T-helper 17 cell (primary cell): ENCODE results near the gene RGS14. TPM values are rescaled to one million over a fixed set of nuclear protein-coding genes. Genes with fewer than 3 reads are reported as not detected.

Experiments used
- ATAC-seq: fragments of 150-1000 bp; cut with Tn5 transposase; 2 replicates; pipeline ENCODE4 v1.10.0; 2021; ENCODE audit warnings: mild to moderate bottlenecking, moderate library complexity
- DNase-seq, 3 donors: peaks; one replicate each; pipeline versions ENCODE4 v3.0.0 to v3.0.0-alpha.2; 2020 to 2021
- H3K9me3 ChIP-seq: one replicate; pipeline ENCODE4 v1.7.0; 2013; ENCODE audit warnings: low read length, mild to moderate bottlenecking; ENCODE audit not compliant: control insufficient read depth, poor library complexity, severe bottlenecking
- H3K27ac Mint-ChIP-seq: one replicate; pipeline ENCODE4 v1.8.0; 2022; ENCODE audit warnings: mild to moderate bottlenecking, moderate library complexity, mixed read lengths
- H3K27me3 Mint-ChIP-seq: one replicate; pipeline ENCODE4 v1.8.0; 2022; ENCODE audit warnings: mixed read lengths
- H3K36me3 Mint-ChIP-seq: one replicate; pipeline ENCODE4 v1.8.0; 2022; ENCODE audit warnings: low read depth, mixed read lengths
- H3K4me1 Mint-ChIP-seq: one replicate; pipeline ENCODE4 v1.8.0; 2022; ENCODE audit warnings: mild to moderate bottlenecking, mixed read lengths
- H3K4me3 Mint-ChIP-seq: one replicate; pipeline ENCODE4 v1.8.0; 2022; ENCODE audit warnings: mild to moderate bottlenecking, moderate library complexity, mixed read lengths
- total RNA-seq, 4 donors: library from RNA in 2 of 4; stranded (reverse) in 2 of 4; gene quantifications; one replicate each; pipeline ENCODE4 v1.2.3 and lab custom pipeline; 2022 to 2026

The RGS14 gene
- total RNA-seq, 2 donors from 2014 or later = 76.7 to 110 TPM

DNA sequence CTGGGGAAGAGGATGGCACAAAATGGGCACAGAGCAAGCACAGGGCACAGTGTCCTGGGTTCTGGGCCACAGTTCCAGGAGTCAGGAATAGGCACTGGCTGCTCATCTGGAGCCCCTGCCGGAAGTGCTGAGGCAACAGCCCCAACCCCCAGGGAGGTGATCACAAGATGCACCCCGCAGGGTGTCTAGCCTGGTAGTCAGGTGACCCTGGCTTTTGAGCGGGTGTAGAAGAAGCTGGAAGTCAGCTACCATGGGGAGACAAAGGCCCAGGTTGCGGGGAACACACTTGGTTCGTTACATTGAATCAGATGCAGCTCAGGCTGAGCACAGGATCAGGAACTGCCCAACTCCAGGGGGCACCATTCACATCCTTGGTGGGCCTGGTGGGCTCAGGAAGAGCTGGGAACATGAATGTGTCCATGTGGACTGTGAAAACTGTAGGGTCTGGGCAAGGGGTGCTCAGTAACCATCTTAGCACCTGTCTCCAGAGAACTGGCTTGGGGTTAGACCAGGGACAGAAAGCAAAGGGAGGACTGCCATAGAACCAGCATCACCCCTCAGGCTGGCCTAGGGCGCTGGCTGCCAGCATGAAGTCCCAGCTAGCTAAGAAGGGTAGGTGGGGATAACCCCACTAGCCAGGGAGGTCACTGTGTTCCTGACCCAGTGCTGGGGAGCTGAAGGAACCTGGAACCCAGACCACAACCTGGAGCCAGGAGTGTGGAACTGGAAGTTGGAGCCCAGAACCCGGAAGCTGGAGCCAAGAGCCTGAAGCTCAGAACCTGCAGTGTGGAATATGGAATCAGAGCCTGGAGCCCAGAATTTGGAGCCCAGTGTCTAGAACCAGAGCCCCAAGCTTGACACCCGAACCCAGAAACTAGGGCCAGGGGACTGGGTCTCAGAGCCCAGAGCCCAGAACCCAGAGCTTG, 20.4 kb downstream of the RGS14 start:
- H3K4me1 Mint-ChIP-seq = peaks cover 38% of the 10 kb centered on the region
- H3K36me3 Mint-ChIP-seq = no peaks in the 10 kb centered on the region
- H3K27me3 Mint-ChIP-seq = no peaks in the 10 kb centered on the region
- no peak for ATAC-seq
- H3K4me3 Mint-ChIP-seq = no peak overlapping the region
- DNase-seq = no peak
- H3K9me3 ChIP-seq = no peaks in the 10 kb centered on the region
- H3K27ac Mint-ChIP-seq = peak overlapping the region; percentile 70

DNA sequence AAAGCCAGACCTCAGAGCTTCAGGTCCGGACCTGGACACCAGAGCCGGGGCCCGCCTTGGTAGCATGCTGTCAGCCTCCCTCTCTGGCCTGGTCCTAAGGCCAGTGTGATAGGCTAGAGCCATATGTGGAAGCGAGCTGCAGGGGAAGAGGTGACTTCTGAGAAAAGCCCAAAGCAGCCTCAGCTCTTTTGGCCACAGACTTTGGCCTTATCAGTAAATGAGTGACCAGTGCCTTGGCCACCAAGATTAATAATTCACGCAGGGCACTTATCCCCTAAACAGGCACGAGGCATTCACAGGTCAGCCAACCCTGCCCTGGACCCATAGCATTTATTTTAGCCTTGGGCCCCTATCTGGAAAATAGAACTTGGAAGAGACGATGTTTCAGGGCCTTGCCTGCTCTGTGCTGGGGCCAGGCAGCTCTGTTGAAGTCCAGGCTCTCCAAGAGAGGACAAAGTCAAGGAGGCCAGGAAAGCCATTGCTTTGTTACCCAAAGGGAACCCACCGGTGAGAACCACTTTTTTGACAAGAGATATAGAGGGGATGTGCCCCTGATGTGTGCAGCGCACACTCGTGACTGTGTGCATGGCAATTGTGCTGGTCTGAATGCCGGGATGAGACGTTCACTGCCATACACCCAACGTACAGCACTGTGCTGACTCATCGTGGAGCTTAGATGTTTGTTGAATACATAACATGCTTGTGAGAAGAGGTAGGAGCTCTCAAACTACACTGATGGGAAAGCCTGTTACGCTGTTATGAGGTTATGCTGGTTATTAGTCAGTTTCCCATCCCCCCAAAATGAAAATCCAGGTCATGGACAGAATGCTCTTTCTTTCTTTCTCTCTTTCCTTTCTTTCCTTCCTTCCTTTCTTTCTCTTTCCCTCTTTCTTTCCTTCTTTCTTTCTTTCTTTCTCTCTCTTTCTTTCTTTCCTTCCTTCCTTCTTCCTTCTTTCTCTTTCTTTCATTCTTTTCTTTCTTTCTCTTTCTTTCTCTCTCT, 21.5 kb downstream of the RGS14 start:
- Mint-ChIP-seq H3K27me3 (no peaks in the 10 kb centered on the region), H3K27ac (peak overlapping the region; percentile 77), H3K36me3 (no peaks in the 10 kb centered on the region), H3K4me1 (peaks cover 34% of the 10 kb centered on the region), H3K4me3 (peak overlapping the region; percentile 64)
- H3K9me3 ChIP-seq = no peaks in the 10 kb centered on the region
- DNase-seq (no peak), ATAC-seq (peak; percentile 90)

DNA sequence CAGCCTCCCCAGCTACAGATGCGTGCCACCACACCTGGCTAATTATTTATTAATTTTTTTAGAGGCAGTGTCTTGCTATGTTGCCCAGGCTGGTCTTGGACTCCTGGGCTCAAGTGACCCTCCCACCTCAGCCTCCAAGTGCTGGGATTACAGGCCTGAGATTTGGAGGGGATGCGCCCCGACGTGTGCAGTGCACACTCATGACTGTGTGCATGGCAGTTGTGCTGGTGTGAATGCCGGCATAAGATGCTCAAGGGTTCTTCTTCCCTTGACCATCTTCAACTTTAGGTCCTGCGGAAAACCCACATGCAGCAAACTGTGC, 23.0 kb downstream of the RGS14 start:
- Mint-ChIP-seq H3K4me3 (no peak overlapping the region), H3K36me3 (no peaks in the 10 kb centered on the region), H3K27ac (peak overlapping the region; percentile 77), H3K27me3 (no peaks in the 10 kb centered on the region), H3K4me1 (peaks cover 29% of the 10 kb centered on the region)
- H3K9me3 ChIP-seq = no peaks in the 10 kb centered on the region
- ATAC-seq (no peak), DNase-seq (no peak)

DNA sequence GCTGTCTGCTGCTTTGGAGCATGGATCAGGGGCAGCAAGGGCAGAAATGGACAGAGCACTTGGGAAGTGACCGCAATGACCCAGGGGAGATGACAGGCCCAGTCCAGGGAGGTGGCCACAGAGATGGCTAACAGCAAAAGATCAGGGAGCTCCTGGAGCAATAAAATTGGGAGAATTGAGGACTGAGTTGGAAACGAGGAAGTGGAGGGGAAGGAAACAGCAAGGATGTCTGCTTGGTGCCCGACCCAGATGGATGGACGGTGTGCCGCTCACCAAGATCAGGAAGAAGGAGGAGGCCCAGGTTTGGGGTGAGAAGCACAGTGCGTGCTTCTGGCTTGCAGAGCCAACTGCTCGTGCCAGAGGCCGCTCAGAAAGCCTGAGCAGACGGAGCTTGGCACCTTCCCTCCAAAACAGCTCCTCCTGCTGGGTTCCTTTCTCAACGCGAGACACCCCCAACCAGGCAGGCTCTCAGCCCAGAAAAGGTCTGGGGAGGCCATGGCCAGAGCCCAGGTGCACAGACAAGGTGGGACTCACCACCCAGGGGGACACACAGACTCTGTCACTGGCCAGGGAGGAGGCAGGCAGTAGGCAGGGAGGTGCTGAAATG, 24.8 kb downstream of the RGS14 start:
- Mint-ChIP-seq H3K4me1 (peaks cover 29% of the 10 kb centered on the region), H3K36me3 (no peaks in the 10 kb centered on the region), H3K27me3 (no peaks in the 10 kb centered on the region), H3K27ac (no peak overlapping the region), H3K4me3 (no peak overlapping the region)
- ATAC-seq = no peak
- no peak for DNase-seq
- H3K9me3 ChIP-seq = no peaks in the 10 kb centered on the region

DNA sequence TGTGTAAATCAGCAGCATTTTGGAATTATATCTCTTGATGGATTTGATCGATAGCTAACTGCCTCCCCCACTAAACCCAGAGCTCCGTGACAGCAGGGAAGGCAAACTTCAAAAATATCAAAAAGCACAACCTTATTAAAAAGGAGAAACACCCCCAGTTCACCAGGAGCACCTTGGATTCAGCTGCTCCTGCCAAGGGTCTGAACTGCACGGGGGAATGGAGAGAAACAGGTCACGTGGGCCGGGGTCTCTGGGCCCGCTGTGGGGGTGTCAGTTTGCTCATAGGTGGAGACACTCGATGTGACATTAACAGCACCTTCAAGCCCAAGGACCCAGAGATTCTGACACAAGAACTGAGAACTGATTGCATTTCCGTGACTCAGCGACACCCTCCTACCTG, 25.5 kb downstream of the RGS14 start:
- Mint-ChIP-seq H3K27me3 (no peaks in the 10 kb centered on the region), H3K27ac (no peak overlapping the region), H3K36me3 (no peaks in the 10 kb centered on the region), H3K4me1 (peaks cover 30% of the 10 kb centered on the region), H3K4me3 (no peak overlapping the region)
- DNase-seq (no peak), ATAC-seq (no peak)
- H3K9me3 ChIP-seq = no peaks in the 10 kb centered on the region

DNA sequence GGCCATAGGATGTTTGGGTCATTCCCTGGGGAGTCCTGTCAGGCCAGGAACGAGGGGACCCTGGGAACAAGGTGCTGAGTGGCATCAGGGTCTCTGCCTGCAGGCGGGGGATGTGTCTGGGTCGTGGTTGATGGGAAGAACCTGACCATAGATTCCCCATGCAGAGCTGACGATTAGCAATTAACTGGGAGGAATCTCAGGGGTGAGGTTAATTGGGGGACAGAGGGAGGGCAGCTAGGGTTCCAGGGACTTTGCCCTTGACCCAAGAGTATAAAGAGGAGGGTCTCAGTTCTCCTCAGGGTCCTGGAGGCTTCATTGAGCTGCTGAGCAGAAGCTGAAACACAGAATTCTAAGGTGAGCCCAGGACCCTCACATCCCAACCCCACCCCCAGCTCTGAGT, 26.4 kb downstream of the RGS14 start, which contains the start of gene SLC34A1:
TSS of gene SLC34A1 (plus strand) at position 301 of the 400 bp plus-strand sequence. CDS start 1,308 bp downstream, outside the sequence.
- Mint-ChIP-seq H3K4me3 (peak within 1 kb of the TSS; percentile 74), H3K27ac (peak within 1 kb of the TSS; percentile 80), H3K27me3 (no peaks in the 10 kb centered on the region), H3K4me1 (peaks cover 39% of the 10 kb centered on the region), H3K36me3 (no peaks in the 10 kb centered on the region)
- no peaks in the 10 kb centered on the region for H3K9me3 ChIP-seq
- no peak for DNase-seq
- no peak for ATAC-seq

DNA sequence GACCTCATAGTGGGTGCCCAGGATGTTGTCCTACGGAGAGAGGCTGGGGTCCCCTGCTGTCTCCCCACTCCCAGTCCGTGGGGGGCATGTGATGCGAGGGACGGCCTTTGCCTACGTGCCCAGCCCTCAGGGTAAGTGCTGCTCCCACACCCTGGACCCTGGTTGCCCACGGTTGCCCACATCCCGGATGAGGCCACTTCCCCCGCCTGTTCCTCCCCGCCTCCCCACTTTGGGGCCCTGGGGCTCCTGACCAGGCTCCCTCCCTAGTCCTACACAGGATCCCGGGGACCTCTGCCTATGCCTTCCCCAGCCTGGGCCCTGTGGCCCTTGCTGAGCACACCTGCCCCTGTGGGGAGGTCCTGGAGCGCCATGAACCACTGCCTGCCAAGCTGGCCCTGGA, 28.0 kb downstream of the RGS14 start:
- ATAC-seq (no peak), DNase-seq (no peak)
- Mint-ChIP-seq H3K4me1 (peaks cover 44% of the 10 kb centered on the region), H3K36me3 (no peaks in the 10 kb centered on the region), H3K27me3 (no peaks in the 10 kb centered on the region), H3K4me3 (peak overlapping the region; percentile 74), H3K27ac (peak overlapping the region; percentile 80)
- no peaks in the 10 kb centered on the region for H3K9me3 ChIP-seq

DNA sequence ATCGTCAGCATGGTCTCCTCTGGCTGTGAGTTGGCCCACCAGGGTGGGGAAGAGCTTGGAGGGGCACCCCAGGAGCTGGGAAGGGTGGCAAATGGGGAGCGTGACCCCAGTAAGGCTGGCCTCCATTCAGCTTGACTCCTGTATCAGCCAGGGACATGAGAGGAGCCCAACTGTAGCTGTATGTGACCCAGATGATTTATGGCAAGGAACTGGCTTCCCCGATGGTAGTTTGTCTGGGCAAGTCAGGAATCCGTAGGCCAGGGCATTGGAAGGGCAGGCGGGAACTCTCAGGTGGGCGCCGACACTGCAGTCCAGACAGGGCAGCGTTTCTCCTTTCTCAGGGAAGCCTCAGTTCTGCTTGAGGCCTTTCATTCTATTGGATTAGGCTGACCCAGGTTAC, 28.8 kb downstream of the RGS14 start:
- H3K9me3 ChIP-seq = no peaks in the 10 kb centered on the region
- Mint-ChIP-seq H3K27me3 (no peaks in the 10 kb centered on the region), H3K4me1 (peaks cover 47% of the 10 kb centered on the region), H3K27ac (peak overlapping the region; percentile 97), H3K36me3 (no peaks in the 10 kb centered on the region), H3K4me3 (no peak overlapping the region)
- ATAC-seq = no peak
- DNase-seq = no peak

DNA sequence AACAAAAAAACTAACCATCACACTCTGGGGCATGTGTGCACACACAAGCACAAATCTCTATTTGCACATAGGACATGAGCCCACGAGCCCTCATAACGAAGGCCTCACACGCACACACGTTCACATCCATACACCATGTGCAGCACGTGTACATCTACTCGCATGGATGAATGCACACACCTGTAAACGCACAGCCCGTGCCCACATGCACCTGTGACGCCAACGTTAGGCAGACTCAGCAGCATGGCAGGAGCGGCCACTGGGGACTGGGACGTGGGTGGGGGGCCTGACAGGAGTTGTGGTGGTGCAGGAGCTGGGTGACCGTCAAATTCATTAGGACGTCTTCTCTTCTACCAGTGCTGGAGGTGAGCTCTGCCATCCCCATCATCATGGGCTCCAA, 29.7 kb downstream of the RGS14 start:
- DNase-seq (no peak), ATAC-seq (no peak)
- Mint-ChIP-seq H3K36me3 (no peaks in the 10 kb centered on the region), H3K27me3 (no peaks in the 10 kb centered on the region), H3K4me3 (no peak overlapping the region), H3K27ac (peak overlapping the region; percentile 97), H3K4me1 (peaks cover 45% of the 10 kb centered on the region)
- no peaks in the 10 kb centered on the region for H3K9me3 ChIP-seq

DNA sequence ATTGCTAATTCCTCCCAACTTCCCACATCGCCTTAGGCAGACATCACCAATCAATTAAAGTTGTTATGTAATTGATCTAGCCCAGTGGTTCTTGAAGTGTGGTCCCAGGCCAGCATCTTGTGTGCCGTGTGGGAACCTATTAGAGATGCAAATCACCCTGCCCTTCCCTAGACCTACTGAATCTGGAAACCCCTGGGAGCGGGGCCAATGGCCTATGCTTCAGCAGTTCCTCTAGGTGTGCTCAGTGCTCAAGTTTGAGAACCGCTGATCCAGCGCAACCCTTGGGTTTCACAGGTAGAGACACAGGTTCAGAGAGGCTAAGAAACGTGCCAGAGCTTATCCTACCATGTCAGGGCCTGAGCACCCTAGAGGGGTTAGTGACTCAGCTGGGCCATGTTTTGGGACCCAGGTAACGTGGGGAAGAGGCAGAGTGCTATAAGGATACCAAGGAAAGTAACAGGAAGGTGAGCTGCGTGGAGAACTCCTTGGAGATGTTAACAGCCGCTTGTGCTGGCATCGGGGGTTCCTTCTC, 30.9 kb downstream of the RGS14 start:
- Mint-ChIP-seq H3K4me3 (peak overlapping the region; percentile 92), H3K27me3 (no peaks in the 10 kb centered on the region), H3K36me3 (no peaks in the 10 kb centered on the region), H3K27ac (peak overlapping the region; percentile 97), H3K4me1 (peaks cover 39% of the 10 kb centered on the region)
- no peak for ATAC-seq
- no peak for DNase-seq
- H3K9me3 ChIP-seq = no peaks in the 10 kb centered on the region

DNA sequence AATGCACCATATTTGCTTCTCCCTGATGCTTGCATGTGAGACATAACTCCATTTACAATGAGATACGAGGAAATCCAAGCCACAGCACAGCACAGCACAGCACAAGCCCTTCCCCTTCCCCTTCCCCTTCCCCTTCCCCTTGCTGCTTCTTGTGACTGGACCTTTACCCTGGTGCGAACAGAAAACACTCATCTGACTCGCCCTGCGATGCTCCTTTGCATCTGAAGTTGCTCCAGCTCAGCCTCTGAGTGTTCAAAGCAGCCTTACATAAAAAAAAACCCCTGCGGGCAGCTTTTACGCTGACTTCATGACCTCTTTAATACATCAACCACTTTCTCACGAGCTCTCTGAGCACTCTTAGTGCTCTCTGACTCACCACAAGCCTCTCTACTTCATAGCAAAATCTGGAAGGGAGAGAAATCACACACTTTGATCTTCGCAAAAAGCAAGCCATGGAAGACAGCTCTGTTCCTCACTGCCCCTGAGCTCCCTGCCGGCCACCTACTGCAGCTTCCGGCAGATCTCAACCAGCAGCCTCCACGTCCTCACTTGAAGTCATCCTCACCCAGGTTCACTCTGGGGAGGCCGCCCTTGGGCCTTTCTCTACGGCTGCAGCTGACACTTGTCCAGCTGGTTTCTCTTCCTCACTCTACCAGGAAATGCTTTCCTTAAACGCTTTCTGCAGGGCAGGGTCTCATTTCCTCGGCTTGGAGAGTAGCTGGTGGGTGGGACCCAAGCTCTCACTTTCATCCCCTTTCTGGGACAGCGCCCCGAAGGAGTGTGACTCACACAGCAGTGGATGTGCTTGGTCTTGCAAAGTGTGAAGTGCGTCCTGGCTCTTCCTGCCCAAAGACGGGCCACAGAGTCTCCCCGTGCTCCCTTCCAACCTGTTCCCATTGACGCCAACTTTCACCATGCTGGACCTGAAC, 31.8 kb downstream of the RGS14 start:
- Mint-ChIP-seq H3K36me3 (no peaks in the 10 kb centered on the region), H3K4me3 (peak overlapping the region; percentile 92), H3K27ac (peak overlapping the region; percentile 97), H3K4me1 (peaks cover 39% of the 10 kb centered on the region), H3K27me3 (no peaks in the 10 kb centered on the region)
- DNase-seq (peak; percentile 31 to 60 (median 46)), ATAC-seq (peak; percentile 86)
- H3K9me3 ChIP-seq = no peaks in the 10 kb centered on the region
